ENCODE results near the gene NOXRED1. TPM values are rescaled to one million over a fixed set of nuclear protein-coding genes. Genes with fewer than 3 reads are reported as not detected.

NOXRED1 gene
- total and polyA plus RNA-seq, 12 donors, result 0.22 to 0.72 (median 0.55) TPM; not detected in 3

DNA sequence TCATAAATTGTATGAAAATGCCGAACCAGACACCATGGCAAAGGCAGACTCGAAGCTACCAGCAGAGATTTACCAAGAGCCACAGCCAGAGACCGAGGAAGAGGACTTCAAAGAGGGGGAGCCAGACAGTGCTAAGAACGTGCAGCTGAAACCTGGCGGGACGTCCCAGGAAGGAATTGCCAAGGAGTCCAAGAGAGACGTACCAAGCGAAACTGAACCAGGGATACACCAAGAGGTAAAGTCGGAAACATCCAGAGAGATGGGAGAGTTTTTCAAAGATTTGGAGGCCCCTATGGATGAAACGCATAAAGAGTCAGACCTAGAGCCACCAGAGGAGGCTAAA lies 45.9 kb downstream of the NOXRED1 start:
- Histone ChIP-seq H3K27me3 (no peaks in the 10 kb centered on the region), H3K9me3 (replicated peaks in 1 of 3) (no peaks in the 10 kb centered on the region), H3K27ac (peak overlapping the region in 1 of 5 donors; percentile 78), H3K4me3 (peak overlapping the region; percentile 5 to 97 (median 61)), H3K4me1 (replicated peaks in 1 of 2) (peaks cover 6 to 20% of the 10 kb centered on the region in 2 donors), H3K36me3 (replicated peaks in 1 of 2) (no peaks in the 10 kb centered on the region)
- intact Hi-C loops (cut with DNase I), result loop anchor here in 1 of 2 donors (10.0 kb wide), 1 partner anchor 53 kb away; the partner anchor contains the start of genes GSTZ1 and POMT2
- 9 to 13% (median 12%) methylated on average over 10 of the region's 10 CpGs for WGBS, 4 donors
- no peak for DNase-seq
- TF ChIP-seq, protein P1, sequence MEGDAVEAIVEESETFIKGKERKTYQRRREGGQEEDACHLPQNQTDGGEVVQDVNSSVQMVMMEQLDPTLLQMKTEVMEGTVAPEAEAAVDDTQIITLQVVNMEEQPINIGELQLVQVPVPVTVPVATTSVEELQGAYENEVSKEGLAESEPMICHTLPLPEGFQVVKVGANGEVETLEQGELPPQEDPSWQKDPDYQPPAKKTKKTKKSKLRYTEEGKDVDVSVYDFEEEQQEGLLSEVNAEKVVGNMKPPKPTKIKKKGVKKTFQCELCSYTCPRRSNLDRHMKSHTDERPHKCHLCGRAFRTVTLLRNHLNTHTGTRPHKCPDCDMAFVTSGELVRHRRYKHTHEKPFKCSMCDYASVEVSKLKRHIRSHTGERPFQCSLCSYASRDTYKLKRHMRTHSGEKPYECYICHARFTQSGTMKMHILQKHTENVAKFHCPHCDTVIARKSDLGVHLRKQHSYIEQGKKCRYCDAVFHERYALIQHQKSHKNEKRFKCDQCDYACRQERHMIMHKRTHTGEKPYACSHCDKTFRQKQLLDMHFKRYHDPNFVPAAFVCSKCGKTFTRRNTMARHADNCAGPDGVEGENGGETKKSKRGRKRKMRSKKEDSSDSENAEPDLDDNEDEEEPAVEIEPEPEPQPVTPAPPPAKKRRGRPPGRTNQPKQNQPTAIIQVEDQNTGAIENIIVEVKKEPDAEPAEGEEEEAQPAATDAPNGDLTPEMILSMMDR (IDR thresholded peaks at IDR 0.05), result no peak
- no peak for TF ChIP-seq POLR2A (IDR thresholded peaks at IDR 0.05)

DNA sequence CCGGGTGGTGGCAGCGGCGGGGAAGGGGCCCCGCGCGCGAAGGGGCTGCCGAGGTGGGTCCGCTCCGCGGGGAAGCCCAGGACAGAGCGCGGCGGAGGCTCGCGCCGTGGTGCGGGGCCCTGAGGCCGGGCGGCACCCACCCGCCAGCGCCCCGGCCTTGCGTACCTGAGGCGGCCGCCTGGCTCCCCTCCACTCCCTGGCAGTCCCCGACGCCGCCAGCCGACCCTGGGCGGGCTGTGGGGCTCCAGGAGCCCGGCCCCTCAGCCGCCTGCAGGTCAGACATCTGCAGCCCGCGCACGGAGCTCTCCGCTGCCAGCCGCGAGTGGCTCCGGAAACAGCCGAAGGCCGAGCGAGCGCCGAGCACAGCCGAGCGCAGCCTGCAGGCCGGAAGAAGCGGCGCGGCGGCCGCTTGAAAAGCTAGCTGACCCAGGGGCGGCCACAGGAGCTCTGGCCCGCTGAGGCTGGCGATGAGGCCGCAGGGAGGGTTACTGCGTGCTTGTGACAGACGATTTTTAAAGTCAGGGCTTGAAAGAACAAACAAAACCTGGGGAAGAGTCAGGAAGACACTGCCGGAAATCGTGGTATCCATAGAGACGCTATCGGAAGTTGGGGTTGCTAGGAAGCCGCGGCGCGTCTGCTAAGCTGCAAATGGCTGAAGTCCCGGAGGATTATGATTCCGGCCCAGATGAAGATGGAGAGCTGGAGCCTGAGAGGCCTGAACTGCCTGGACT lies 46.4 kb downstream of the NOXRED1 start, which contains the start of the genes SAMD15 and TMED8:
TSS of gene SAMD15 (plus strand) at position 609 of the 731 bp plus-strand sequence. CDS start at position 649, 40 bp downstream.
TSS of gene TMED8 (minus strand) at position 324 of the 731 bp plus-strand sequence. CDS start at position 283, 41 bp downstream.
- H3K9me3 ChIP-seq (replicated peaks in 1 of 3), result no peaks in the 10 kb centered on the region
- H3K36me3 ChIP-seq (replicated peaks in 1 of 2), result no peaks in the 10 kb centered on the region
- H3K27me3 ChIP-seq, result no peaks in the 10 kb centered on the region
- peak; percentile 82 to 91 (median 83) for DNase-seq
- intact Hi-C loops (cut with DNase I), result loop anchor here in 1 of 2 donors (10.0 kb wide), 1 partner anchor 52 kb away; the partner anchor contains the start of genes GSTZ1 and POMT2
- 0 to 3% (median 1%) methylated on average over 15 to 69 of the region's 69 CpGs for WGBS, 4 donors
- H3K27ac ChIP-seq, result peak within 1 kb of the TSS in 4 of 5 donors; percentile 29 to 89 (median 73)
- H3K4me1 ChIP-seq (replicated peaks in 1 of 2), result peaks cover 11 to 26% of the 10 kb centered on the region in 2 donors
- H3K4me3 ChIP-seq, result peak within 1 kb of the TSS; percentile 5 to 97 (median 61)
- peak in 1 of 2 donors; percentile 58 for TF ChIP-seq POLR2A (IDR thresholded peaks at IDR 0.05)
- TF ChIP-seq, protein P1 (IDR thresholded peaks at IDR 0.05), result peak in 5 of 6 experiments; percentile 6 to 35 (median 30)

GRCh38 chr14:77375973-77376770 lies 47.2 kb downstream of the NOXRED1 start:
- peak; percentile 21 to 65 (median 32) for DNase-seq
- H3K27me3 ChIP-seq, result no peaks in the 10 kb centered on the region
- H3K4me3 ChIP-seq, result peak overlapping the region; percentile 1 to 97 (median 28)
- H3K4me1 ChIP-seq (replicated peaks in 1 of 2), result peaks cover 15 to 27% of the 10 kb centered on the region in 2 donors
- intact Hi-C loops (cut with DNase I), result loop anchor here in 1 of 2 donors (10.0 kb wide), 1 partner anchor 51 kb away; the partner anchor contains the start of genes GSTZ1 and POMT2
- no peaks in the 10 kb centered on the region for H3K36me3 ChIP-seq (replicated peaks in 1 of 2)
- TF ChIP-seq POLR2A (IDR thresholded peaks at IDR 0.05), result no peak
- TF ChIP-seq, protein P1 (IDR thresholded peaks at IDR 0.05), result no peak
- H3K9me3 ChIP-seq (replicated peaks in 1 of 3), result no peaks in the 10 kb centered on the region
- H3K27ac ChIP-seq, result peak overlapping the region in 4 of 5 donors; percentile 29 to 89 (median 73)
- WGBS, 4 donors, result 9 to 11% (median 10%) methylated on average over 21 to 24 of the region's 24 CpGs

Measured in adrenal gland (tissue), 12 donors.